GM21360 (cell line): ENCODE results near the gene PBX4.
"Not testable (repeated sequence)": the region's sequence is repeated elsewhere in the genome, so short reads cannot be mapped to it uniquely, and the experiment has no call there.

ENCODE experiments used
- ATAC-seq: cut with Tn5 transposase; IDR thresholded peaks from one replicate; pipeline ENCODE4 v1.9.1; 2021; ENCODE audit warnings: mild to moderate bottlenecking, moderate library complexity; ENCODE audit not compliant: unreplicated experiment

Gene PBX4

GRCh38 chr19:19627621-19628500 is 9.4 kb upstream of the PBX4 start, which contains the start of gene LPAR2:
Gene LPAR2 (minus strand): TSS chr19:19628220. CDS start chr19:19627275, 945 bp downstream.
- ATAC-seq, result peak; percentile 57

GRCh38 chr19:19626516-19627472 is 8.3 kb upstream of the PBX4 start:
- no peak for ATAC-seq

GRCh38 chr19:19624032-19624570 is 5.6 kb upstream of the PBX4 start:
- ATAC-seq, result no peak

- ATAC-seq, result no peak
Measured at GRCh38 chr19:19623383-19623782, 4.9 kb upstream of the PBX4 start.

- ATAC-seq, result no peak
Measured at GRCh38 chr19:19619849-19620210, 1.3 kb upstream of the PBX4 start.

- ATAC-seq, result no peak
Measured at GRCh38 chr19:19619181-19619848, 828 bp upstream of the PBX4 start.

- no peak for ATAC-seq
Measured at GRCh38 chr19:19615086-19615485, 3.4 kb downstream of the PBX4 start.

- ATAC-seq, result no peak
Measured at GRCh38 chr19:19613506-19613905, 5.0 kb downstream of the PBX4 start.

GRCh38 chr19:19610376-19611202 is 7.9 kb downstream of the PBX4 start:
- no peak for ATAC-seq

GRCh38 chr19:19606686-19607085 is 11.8 kb downstream of the PBX4 start:
- ATAC-seq, result not testable (repeated sequence)

GRCh38 chr19:19606021-19606420 is 12.5 kb downstream of the PBX4 start:
- ATAC-seq, result no peak

GRCh38 chr19:19602713-19603324 is 15.7 kb downstream of the PBX4 start:
- no peak for ATAC-seq

- no peak for ATAC-seq
Measured at GRCh38 chr19:19602136-19602712, 16.3 kb downstream of the PBX4 start.

- no peak for ATAC-seq
Measured at GRCh38 chr19:19600793-19601330, 17.6 kb downstream of the PBX4 start.

GRCh38 chr19:19598728-19599451 is 19.6 kb downstream of the PBX4 start:
- not testable (repeated sequence) for ATAC-seq

- ATAC-seq, result peak; percentile 57
Measured at GRCh38 chr19:19597809-19598306, 20.6 kb downstream of the PBX4 start.

- no peak for ATAC-seq
Measured at GRCh38 chr19:19595171-19595701, 23.3 kb downstream of the PBX4 start.

- ATAC-seq, result no peak
Measured at GRCh38 chr19:19594381-19594780, 24.1 kb downstream of the PBX4 start.
